HCT116 (cell line): ENCODE results near the gene CDKN2B-AS1. TPM values are rescaled to one million over a fixed set of nuclear protein-coding genes. Genes with fewer than 3 reads are reported as not detected.
A peak's percentile ranks its signal among the peaks of the same experiment; 100 is the strongest.

Experiments used
- ATAC-seq: fragments of 200-7000 bp; cut with Tn5 transposase; 2 replicates; pipeline ENCODE4 v1.9.1; 2020; ENCODE audit warnings: mild to moderate bottlenecking, moderate library complexity
- BruUV-seq: library from RNA; stranded (reverse); fragments of 400-500 nt; replicated peaks from 2 replicates; lab custom pipeline; 2021; lab: Mats Ljungman, UMichigan
- CTCF ChIA-PET: fragments of 300-600 bp; sonication (Branson Sonifier 250); formaldehyde crosslinking; loops from one replicate; lab custom pipeline; 2021; ENCODE audit warnings: antibody characterized with exemption; lab: Charles Lee
- POLR2A ChIA-PET: fragments of 300-600, 350-600 bp; sonication (Branson Sonifier 250); formaldehyde crosslinking; loops from one replicate; lab custom pipeline; 2021; ENCODE audit warnings: antibody characterized with exemption; lab: Charles Lee
- RAD21 ChIA-PET, 2 experiments: fragments of 300-600 bp; sonication (Branson Sonifier 250); formaldehyde crosslinking; loops; one replicate each; lab custom pipeline; 2023; ENCODE audit warnings: low total read pairs in 2 of 2; ENCODE audit not compliant: uncharacterized antibody in 2 of 2, unreplicated experiment in 2 of 2, low non-redundant PET in 1 of 2; lab: Charles Lee
- DNase-seq: peaks from one replicate; pipeline ENCODE4 v3.0.0-alpha.2; 2010; ENCODE audit warnings: low read depth, low spot score
- H2AFZ ChIP-seq: fragments of 200-600 bp; shearing (Covaris generic), sonication (generic); 2 replicates; pipeline ENCODE4 v1.6.1; 2017; ENCODE audit warnings: low read depth, mixed run types, mixed read lengths, antibody characterized with exemption, low read length; ENCODE audit not compliant: poor library complexity, severe bottlenecking
- H3K27ac ChIP-seq: 2 replicates; pipeline ENCODE4 v1.5.1; 2012; ENCODE audit warnings: low read depth, low read length
- H3K27me3 ChIP-seq: fragments of 200-600 bp; sonication (generic); 2 replicates; pipeline ENCODE4 v1.6.1; 2016; ENCODE audit warnings: mixed run types, low read length, mixed read lengths; ENCODE audit not compliant: insufficient read depth
- H3K36me3 ChIP-seq, 2 experiments: fragments of 200-500 bp in 1 of 2; fragments of 200-600 bp in 1 of 2; sonication (Bioruptor generic) in 1 of 2; sonication (generic) in 1 of 2; 2 replicates each; pipeline versions ENCODE4 v1.5.1 to v1.6.1; 2014 to 2016; ENCODE audit warnings: low read length in 2 of 2, inconsistent platforms in 1 of 2, mixed read lengths in 1 of 2, mixed run types in 1 of 2; ENCODE audit not compliant: insufficient read depth in 2 of 2, control insufficient read depth in 1 of 2
- H3K4me1 ChIP-seq, 2 experiments: fragments of 200-600 bp in 1 of 2; sonication (generic) in 1 of 2; 2 replicates each; pipeline versions ENCODE4 v1.5.1 to v1.6.1; 2012 to 2017; ENCODE audit warnings: low read length in 2 of 2, inconsistent platforms in 1 of 2, mild to moderate bottlenecking in 1 of 2, mixed read lengths in 1 of 2, mixed run types in 1 of 2, moderate library complexity in 1 of 2; ENCODE audit not compliant: insufficient read depth in 2 of 2, control insufficient read depth in 1 of 2
- H3K4me2 ChIP-seq: fragments of 200-600 bp; sonication (generic); 2 replicates; pipeline ENCODE4 v1.6.1; 2017; ENCODE audit warnings: mixed run types, low read length, mixed read lengths
- H3K4me3 ChIP-seq, 2 experiments: fragments of 200-600 bp in 1 of 2; sonication (generic) in 1 of 2; replicated peaks in 1 of 2; 2 replicates each; pipeline ENCODE4 v1.5.1; 2011 to 2016; ENCODE audit warnings: low read length in 2 of 2, control low read depth in 1 of 2, low read depth in 1 of 2, mild to moderate bottlenecking in 1 of 2, mixed read lengths in 1 of 2, mixed run types in 1 of 2
- H3K79me2 ChIP-seq: fragments of 200-600 bp; sonication (generic); 2 replicates; pipeline ENCODE4 v1.6.1; 2017; ENCODE audit warnings: mild to moderate bottlenecking, mixed run types, low read length, moderate library complexity, mixed read lengths; ENCODE audit not compliant: insufficient read depth
- H3K9ac ChIP-seq: fragments of 200-600 bp; sonication (generic); 2 replicates; pipeline ENCODE4 v1.6.1; 2016; ENCODE audit warnings: low read length, mixed read lengths
- H3K9me2 ChIP-seq: fragments of 200-600 bp; sonication (generic), shearing (Covaris generic); 2 replicates; pipeline ENCODE4 v1.6.1; 2017; ENCODE audit warnings: mixed run types, mild to moderate bottlenecking, moderate library complexity; ENCODE audit not compliant: insufficient read depth
- H3K9me3 ChIP-seq, 2 experiments: fragments of 200-500 bp in 1 of 2; fragments of 200-600 bp in 1 of 2; sonication (Bioruptor generic) in 1 of 2; sonication (generic) in 1 of 2; 2 replicates each; pipeline ENCODE4 v1.6.1; 2014 to 2017; ENCODE audit warnings: low read length in 2 of 2, mixed read lengths in 2 of 2, inconsistent platforms in 1 of 2, low read depth in 1 of 2, mild to moderate bottlenecking in 1 of 2, mixed run types in 1 of 2, moderate library complexity in 1 of 2; ENCODE audit not compliant: control insufficient read depth in 1 of 2, insufficient read depth in 1 of 2
- H4K20me1 ChIP-seq: fragments of 200-600 bp; sonication (generic), shearing (Covaris generic); 2 replicates; pipeline ENCODE4 v1.6.1; 2017; ENCODE audit warnings: mixed run types, mild to moderate bottlenecking, moderate library complexity; ENCODE audit not compliant: insufficient read depth
- CBX3 ChIP-seq: IDR thresholded peaks from 2 replicates; pipeline ENCODE4 v1.6.1; 2012; ENCODE audit warnings: low read depth
- CEBPB ChIP-seq: IDR thresholded peaks from 2 replicates; pipeline ENCODE4 v1.6.1; 2012; ENCODE audit warnings: low read depth
- ELF1 ChIP-seq: IDR thresholded peaks from 2 replicates; pipeline ENCODE4 v1.6.1; 2012; ENCODE audit warnings: low read depth, borderline replicate concordance
- EZH2phosphoT487 ChIP-seq: fragments of 200-600 bp; IDR thresholded peaks from 2 replicates; pipeline ENCODE4 v1.6.1; 2018; ENCODE audit warnings: antibody characterized with exemption, borderline replicate concordance
- FOSL1 ChIP-seq: IDR thresholded peaks from 2 replicates; pipeline ENCODE4 v1.6.1; 2012; ENCODE audit warnings: low read depth
- JUND ChIP-seq: IDR thresholded peaks from 2 replicates; pipeline ENCODE4 v1.6.1; 2012
- RAD21 ChIP-seq: IDR thresholded peaks from 2 replicates; pipeline ENCODE4 v1.6.1; 2012; ENCODE audit warnings: low read depth, mild to moderate bottlenecking
- SIN3A ChIP-seq: IDR thresholded peaks from 2 replicates; pipeline ENCODE4 v1.6.1; 2012; ENCODE audit warnings: low read depth
- SP1 ChIP-seq: IDR thresholded peaks from 2 replicates; pipeline ENCODE4 v1.6.1; 2012; ENCODE audit warnings: low read depth
- SRF ChIP-seq: IDR thresholded peaks from 2 replicates; pipeline ENCODE4 v1.6.1; 2012; ENCODE audit warnings: low read depth
- TCF7L2 ChIP-seq: IDR thresholded peaks from 2 replicates; pipeline ENCODE4 v1.7.0; 2011; ENCODE audit warnings: borderline replicate concordance, inconsistent platforms; ENCODE audit not compliant: insufficient read depth, insufficient read length; ENCODE audit errors: extremely low read depth
- YY1 ChIP-seq: IDR thresholded peaks from 2 replicates; pipeline ENCODE4 v1.6.1; 2011; ENCODE audit warnings: low read length, low read depth, moderate library complexity, mild to moderate bottlenecking; ENCODE audit not compliant: insufficient replicate concordance; ENCODE audit errors: extremely low read depth
- intact Hi-C: fragments of 100-400 bp; cut with micrococcal nuclease; formaldehyde crosslinking; loops from 2 replicates; pipeline ENCODE4 v1.10.0; 2022
- total RNA-seq: library from RNA; stranded (reverse); gene quantifications from one replicate; pipeline ENCODE4 v1.2.1, GENCODE V29; 2021; ENCODE audit not compliant: unreplicated experiment
- TF ChIP-seq, protein P1 (sequence below): IDR thresholded peaks from 2 replicates; pipeline ENCODE4 v1.6.1; 2011; ENCODE audit warnings: mild to moderate bottlenecking, low read length, moderate library complexity; ENCODE audit not compliant: insufficient replicate concordance; ENCODE audit errors: extremely low read depth
- TF ChIP-seq, protein P2 (sequence below), 3 experiments: fragments of 200-600 bp in 1 of 3; sonication (generic) in 1 of 3; IDR thresholded peaks in 2 of 3; conservative IDR thresholded peaks in 1 of 3; 2 replicates each; pipeline ENCODE4 v1.5.1; 2012 to 2017; ENCODE audit warnings: low read depth in 2 of 3, low read length in 2 of 3, antibody characterized with exemption in 1 of 3, borderline replicate concordance in 1 of 3, control low read depth in 1 of 3, mild to moderate bottlenecking in 1 of 3, mixed read lengths in 1 of 3, mixed run types in 1 of 3, moderate library complexity in 1 of 3; ENCODE audit not compliant: insufficient read depth in 1 of 3
- TF ChIP-seq, protein P3 (sequence below): IDR thresholded peaks from 2 replicates; pipeline ENCODE4 v1.6.1; 2012

CDKN2B-AS1 gene
- total RNA-seq, 1 experiment from 2014 or later = 1.7 TPM

- TF ChIP-seq, protein P1, sequence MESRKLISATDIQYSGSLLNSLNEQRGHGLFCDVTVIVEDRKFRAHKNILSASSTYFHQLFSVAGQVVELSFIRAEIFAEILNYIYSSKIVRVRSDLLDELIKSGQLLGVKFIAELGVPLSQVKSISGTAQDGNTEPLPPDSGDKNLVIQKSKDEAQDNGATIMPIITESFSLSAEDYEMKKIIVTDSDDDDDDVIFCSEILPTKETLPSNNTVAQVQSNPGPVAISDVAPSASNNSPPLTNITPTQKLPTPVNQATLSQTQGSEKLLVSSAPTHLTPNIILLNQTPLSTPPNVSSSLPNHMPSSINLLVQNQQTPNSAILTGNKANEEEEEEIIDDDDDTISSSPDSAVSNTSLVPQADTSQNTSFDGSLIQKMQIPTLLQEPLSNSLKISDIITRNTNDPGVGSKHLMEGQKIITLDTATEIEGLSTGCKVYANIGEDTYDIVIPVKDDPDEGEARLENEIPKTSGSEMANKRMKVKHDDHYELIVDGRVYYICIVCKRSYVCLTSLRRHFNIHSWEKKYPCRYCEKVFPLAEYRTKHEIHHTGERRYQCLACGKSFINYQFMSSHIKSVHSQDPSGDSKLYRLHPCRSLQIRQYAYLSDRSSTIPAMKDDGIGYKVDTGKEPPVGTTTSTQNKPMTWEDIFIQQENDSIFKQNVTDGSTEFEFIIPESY = no peak
Observed at GRCh38 chr9:22158927-22159346, 164.3 kb downstream of the CDKN2B-AS1 start (continued).

DNA sequence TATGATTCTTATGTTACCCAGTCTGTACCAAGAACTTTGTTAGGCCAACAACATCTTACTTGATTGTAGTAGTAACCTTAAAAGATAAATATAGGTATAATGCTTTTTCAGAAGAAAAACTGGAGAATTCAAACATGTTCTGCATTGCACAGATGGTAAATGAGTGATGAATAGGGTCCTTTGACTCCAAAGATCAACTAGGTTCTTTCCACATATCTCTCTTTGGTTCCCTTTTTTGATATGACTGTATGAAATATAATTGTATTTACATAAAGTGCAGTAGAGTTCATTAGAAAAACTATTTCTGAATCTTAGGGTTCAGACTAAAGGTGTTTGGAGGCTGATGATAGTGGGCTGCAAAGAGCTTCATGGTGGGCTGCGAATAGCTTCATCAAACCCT, 165.0 kb downstream of the CDKN2B-AS1 start:
- intact Hi-C loops = no loop called here
- POLR2A ChIA-PET = interaction anchor here (0.8 to 1.5 kb wide), 7 partner anchors 12 to 150 kb away, joined by 3 to 7 read pairs (median 3); partner anchors contain the start of gene CDKN2B

DNA sequence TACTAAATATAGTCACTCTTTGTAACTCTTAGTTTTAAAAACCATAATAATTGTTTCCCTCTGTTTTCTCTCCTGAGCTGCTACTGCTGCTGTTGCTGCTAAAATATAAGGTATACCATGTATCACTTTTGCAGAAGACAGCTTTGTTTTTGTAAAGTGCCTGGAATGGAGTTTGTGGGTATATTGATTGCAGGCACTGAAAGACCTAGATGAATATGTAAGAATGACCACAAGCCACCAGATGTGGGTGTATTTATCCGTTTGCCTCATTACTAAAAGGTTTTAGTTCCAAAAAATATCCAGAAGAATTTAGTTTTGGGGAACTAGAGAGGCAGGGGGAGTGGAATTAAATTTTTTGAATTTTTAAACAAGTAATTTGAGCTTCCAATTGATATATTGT, 165.6 kb downstream of the CDKN2B-AS1 start:
- RAD21 ChIA-PET = no interaction called here
- CTCF ChIA-PET = no interaction called here
- Histone ChIP-seq H3K27me3 (no peaks in the 10 kb centered on the region), H2AFZ (no peak overlapping the region), H3K4me1 (peaks cover 21 to 24% of the 10 kb centered on the region in 2 experiments), H3K4me3 (no peak overlapping the region), H3K9me2 (no peaks in the 10 kb centered on the region), H3K27ac (no peak overlapping the region), H3K4me2 (no peak overlapping the region), H3K9me3 (no peaks in the 10 kb centered on the region), H4K20me1 (no peaks in the 10 kb centered on the region), H3K36me3 (no peaks in the 10 kb centered on the region), H3K9ac (no peak overlapping the region), H3K79me2 (no peaks in the 10 kb centered on the region)
- no peak for DNase-seq
- no TSS peak for BruUV-seq
- ATAC-seq = no peak
- POLR2A ChIA-PET = interaction anchor here (0.8 to 1.0 kb wide), 2 partner anchors 22 to 151 kb away, joined by 3 read pairs; partner anchors contain the start of gene CDKN2B
- intact Hi-C loops = loop anchor here (5.0 kb wide), 1 partner anchor 42 kb away; no protein-coding TSS in a partner anchor
- TF ChIP-seq, protein P2, sequence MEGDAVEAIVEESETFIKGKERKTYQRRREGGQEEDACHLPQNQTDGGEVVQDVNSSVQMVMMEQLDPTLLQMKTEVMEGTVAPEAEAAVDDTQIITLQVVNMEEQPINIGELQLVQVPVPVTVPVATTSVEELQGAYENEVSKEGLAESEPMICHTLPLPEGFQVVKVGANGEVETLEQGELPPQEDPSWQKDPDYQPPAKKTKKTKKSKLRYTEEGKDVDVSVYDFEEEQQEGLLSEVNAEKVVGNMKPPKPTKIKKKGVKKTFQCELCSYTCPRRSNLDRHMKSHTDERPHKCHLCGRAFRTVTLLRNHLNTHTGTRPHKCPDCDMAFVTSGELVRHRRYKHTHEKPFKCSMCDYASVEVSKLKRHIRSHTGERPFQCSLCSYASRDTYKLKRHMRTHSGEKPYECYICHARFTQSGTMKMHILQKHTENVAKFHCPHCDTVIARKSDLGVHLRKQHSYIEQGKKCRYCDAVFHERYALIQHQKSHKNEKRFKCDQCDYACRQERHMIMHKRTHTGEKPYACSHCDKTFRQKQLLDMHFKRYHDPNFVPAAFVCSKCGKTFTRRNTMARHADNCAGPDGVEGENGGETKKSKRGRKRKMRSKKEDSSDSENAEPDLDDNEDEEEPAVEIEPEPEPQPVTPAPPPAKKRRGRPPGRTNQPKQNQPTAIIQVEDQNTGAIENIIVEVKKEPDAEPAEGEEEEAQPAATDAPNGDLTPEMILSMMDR (IDR thresholded peaks at IDR 0.05 in 2 of 3, conservative IDR thresholded peaks at IDR 0.05 in 1 of 3; ENCODE audit: borderline replicate concordance in 1 of 3, insufficient read depth in 1 of 3, low read depth in 2 of 3, low read length in 2 of 3) = no peak
- no peak for TF ChIP-seq YY1
- no peak for TF ChIP-seq RAD21
- TF ChIP-seq, protein P3, sequence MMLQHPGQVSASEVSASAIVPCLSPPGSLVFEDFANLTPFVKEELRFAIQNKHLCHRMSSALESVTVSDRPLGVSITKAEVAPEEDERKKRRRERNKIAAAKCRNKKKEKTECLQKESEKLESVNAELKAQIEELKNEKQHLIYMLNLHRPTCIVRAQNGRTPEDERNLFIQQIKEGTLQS = no peak
- no peak for TF ChIP-seq JUND
- TF ChIP-seq SRF = no peak
- no peak for TF ChIP-seq TCF7L2
- TF ChIP-seq SP1 = no peak
- TF ChIP-seq EZH2phosphoT487 = no peak
- TF ChIP-seq SIN3A = no peak

More for the DNA sequence above, 165.0 kb downstream of the CDKN2B-AS1 start:
- no TSS peak for BruUV-seq
- Histone ChIP-seq H3K4me1 (peaks cover 21 to 24% of the 10 kb centered on the region in 2 experiments), H3K27me3 (no peaks in the 10 kb centered on the region), H3K9ac (no peak overlapping the region), H3K27ac (peak overlapping the region; percentile 11; the same call in 1 of the 2 replicates)
- RAD21 ChIA-PET = interaction anchor here in 1 of 2 experiments (1.0 kb wide), 1 partner anchor 58 kb away, joined by 3 read pairs; no protein-coding TSS in a partner anchor
- no peak for TF ChIP-seq CBX3
- TF ChIP-seq SP1 = no peak
- no peak for TF ChIP-seq JUND
- TF ChIP-seq FOSL1 = no peak
- TF ChIP-seq CEBPB = no peak
- no peak for TF ChIP-seq SIN3A
- no peak for TF ChIP-seq ELF1
- no peak for TF ChIP-seq SRF
- TF ChIP-seq, all 23 proteins: peak for 0
- CTCF ChIA-PET = no interaction called here
- H3K79me2 ChIP-seq = no peaks in the 10 kb centered on the region
- H3K9me2 ChIP-seq = no peaks in the 10 kb centered on the region
- no peak overlapping the region for H3K4me3 ChIP-seq
- no peak for DNase-seq
- no peak overlapping the region for H3K4me2 ChIP-seq
- H4K20me1 ChIP-seq = no peaks in the 10 kb centered on the region
- H3K9me3 ChIP-seq = no peaks in the 10 kb centered on the region
- no peak for ATAC-seq
- peak overlapping the region; percentile 6 for H2AFZ ChIP-seq
- H3K36me3 ChIP-seq = no peaks in the 10 kb centered on the region
